Liver (tissue), 9 donors: ENCODE data around the gene DDX42. TPM values are rescaled to one million over a fixed set of nuclear protein-coding genes. Genes with fewer than 3 reads are reported as not detected.

Experiments
- DNase-seq: peaks from one replicate; pipeline ENCODE4 v3.0.0-alpha.2; 2017; ENCODE audit warnings: low spot score
- H3K27ac ChIP-seq, 2 donors: one replicate each; pipeline ENCODE4 v1.7.0; 2013; ENCODE audit warnings: inconsistent platforms in 2 of 2, low read length in 2 of 2, control low read depth in 1 of 2, low read depth in 1 of 2, mild to moderate bottlenecking in 1 of 2
- H3K27me3 ChIP-seq, 4 donors: one replicate each; pipeline versions ENCODE4 v1.6.1 to v1.7.0; 2013; ENCODE audit warnings: low read length in 3 of 4, inconsistent platforms in 1 of 4, mild to moderate bottlenecking in 1 of 4, moderate library complexity in 1 of 4; ENCODE audit not compliant: control insufficient read depth in 4 of 4, insufficient read depth in 4 of 4
- H3K36me3 ChIP-seq, 4 donors: one replicate each; pipeline versions ENCODE4 v1.6.1 to v1.7.0; 2013; ENCODE audit warnings: low read length in 3 of 4, mild to moderate bottlenecking in 3 of 4, low read depth in 1 of 4, moderate library complexity in 1 of 4; ENCODE audit not compliant: control insufficient read depth in 4 of 4, insufficient read depth in 3 of 4
- H3K4me1 ChIP-seq, 4 donors: one replicate each; pipeline versions ENCODE4 v1.6.1 to v1.7.0; 2013; ENCODE audit warnings: low read length in 3 of 4, mild to moderate bottlenecking in 3 of 4, moderate library complexity in 1 of 4; ENCODE audit not compliant: control insufficient read depth in 4 of 4, insufficient read depth in 4 of 4
- H3K4me3 ChIP-seq, 3 donors: one replicate each; pipeline versions ENCODE4 v1.6.1 to v1.7.0; 2013; ENCODE audit warnings: low read length in 3 of 3, control low read depth in 1 of 3, low read depth in 1 of 3, mild to moderate bottlenecking in 1 of 3
- H3K9ac ChIP-seq, 2 donors: one replicate each; pipeline ENCODE4 v1.7.0; 2013; ENCODE audit warnings: low read length in 2 of 2, mild to moderate bottlenecking in 2 of 2, moderate library complexity in 2 of 2, control low read depth in 1 of 2, low read depth in 1 of 2
- H3K9me3 ChIP-seq, 4 donors: one replicate each; pipeline versions ENCODE4 v1.6.1 to v1.7.0; 2013; ENCODE audit warnings: low read length in 3 of 4; ENCODE audit not compliant: control insufficient read depth in 4 of 4
- CTCF ChIP-seq: fragments of 150-350 bp; IDR thresholded peaks from 2 replicates; pipeline ENCODE4 v1.5.1; 2017; ENCODE audit warnings: improper control_type of control experiment, low read depth, low read length; ENCODE audit not compliant: missing input control
- EGR1 ChIP-seq, 2 donors: IDR thresholded peaks; 2 replicates each; pipeline ENCODE4 v1.6.1; 2016 to 2018; ENCODE audit warnings: antibody characterized with exemption in 2 of 2, low read depth in 2 of 2
- FOXA1 ChIP-seq: IDR thresholded peaks from 2 replicates; pipeline ENCODE4 v1.6.1; 2016; ENCODE audit warnings: antibody characterized with exemption
- FOXA2 ChIP-seq: IDR thresholded peaks from 2 replicates; pipeline ENCODE4 v1.6.1; 2016; ENCODE audit warnings: antibody characterized with exemption
- GABPA ChIP-seq, 2 donors: IDR thresholded peaks in 1 of 2; conservative IDR thresholded peaks in 1 of 2; 2 replicates each; pipeline ENCODE4 v1.6.1; 2016; ENCODE audit warnings: antibody characterized with exemption in 2 of 2, mild to moderate bottlenecking in 1 of 2, moderate library complexity in 1 of 2
- HNF4A ChIP-seq, 2 donors: conservative IDR thresholded peaks; 2 replicates each; pipeline ENCODE4 v1.6.1; 2016; ENCODE audit warnings: antibody characterized with exemption in 2 of 2, mild to moderate bottlenecking in 2 of 2
- JUND ChIP-seq, 2 donors: IDR thresholded peaks; 2 replicates each; pipeline ENCODE4 v1.6.1; 2016; ENCODE audit warnings: antibody characterized with exemption in 2 of 2
- MAX ChIP-seq: IDR thresholded peaks from 2 replicates; pipeline ENCODE4 v1.6.1; 2016; ENCODE audit warnings: antibody characterized with exemption
- NR2F2 ChIP-seq: IDR thresholded peaks from 2 replicates; pipeline ENCODE4 v1.6.1; 2016; ENCODE audit warnings: antibody characterized with exemption
- REST ChIP-seq: IDR thresholded peaks from 2 replicates; pipeline ENCODE4 v1.6.1; 2016; ENCODE audit warnings: antibody characterized with exemption, mild to moderate bottlenecking
- RXRA ChIP-seq, 2 donors: IDR thresholded peaks; 2 replicates each; pipeline ENCODE4 v1.6.1; 2017 to 2018; ENCODE audit warnings: antibody characterized with exemption in 2 of 2, mild to moderate bottlenecking in 1 of 2
- SP1 ChIP-seq: IDR thresholded peaks from 2 replicates; pipeline ENCODE4 v1.6.1; 2018; ENCODE audit warnings: antibody characterized with exemption, mild to moderate bottlenecking
- TAF1 ChIP-seq: conservative IDR thresholded peaks from 2 replicates; pipeline ENCODE4 v1.6.1; 2016; ENCODE audit warnings: antibody characterized with exemption, mild to moderate bottlenecking
- WGBS: extraction: QIAGEN DNeasy Blood & Tissue Kit; methylation state at CpG from one replicate; pipeline ENCODE4 v1.1.7; 2013; 5-methylcytosine and 5-hydroxymethylcytosine counted together
- polyA plus RNA-seq, 2 donors: library from polyadenylated mRNA; stranded (reverse) in 1 of 2; unstranded in 1 of 2; fragments of 200-250 nt in 1 of 2; fragments of >200 nt in 1 of 2; fragmentation: Nextera tagmentation in 1 of 2; extraction: Ambion mirVana in 1 of 2; gene quantifications; one replicate each; pipeline versions ENCODE4 v1.2.1 to v1.2.3, GENCODE V29; 2013 to 2015
- total RNA-seq, 2 donors: library from RNA; depleted of rRNA; stranded (reverse); fragments of >200 nt; gene quantifications; one replicate each; pipeline ENCODE4 v1.2.3, GENCODE V29; 2014
- TF ChIP-seq, protein P1 (sequence below): IDR thresholded peaks from 2 replicates; pipeline ENCODE4 v1.6.1; 2016; ENCODE audit warnings: antibody characterized with exemption
- TF ChIP-seq, protein P2 (sequence below): IDR thresholded peaks from 2 replicates; pipeline ENCODE4 v1.6.1; 2016; ENCODE audit warnings: antibody characterized with exemption
- donor health status: healthy.
- donor health status: healthy.
- donor health status: healthy.
- donor health status: healthy.
- donor health status: healthy.

DDX42 gene
- total and polyA plus RNA-seq, 4 donors, result 15.0 to 64.2 (median 29.9) TPM

- Histone ChIP-seq H3K9ac (no peak overlapping the region), H3K4me1 (no peaks in the 10 kb centered on the region), H3K36me3 (peaks cover 5 to 55% (median 30%) of the 10 kb centered on the region in 4 donors), H3K27ac (no peak overlapping the region), H3K4me3 (no peak overlapping the region), H3K9me3 (no peaks in the 10 kb centered on the region), H3K27me3 (no peaks in the 10 kb centered on the region)
- WGBS, result 70% methylated on average over 1 of the region's 1 CpG
- TF ChIP-seq, protein P1, sequence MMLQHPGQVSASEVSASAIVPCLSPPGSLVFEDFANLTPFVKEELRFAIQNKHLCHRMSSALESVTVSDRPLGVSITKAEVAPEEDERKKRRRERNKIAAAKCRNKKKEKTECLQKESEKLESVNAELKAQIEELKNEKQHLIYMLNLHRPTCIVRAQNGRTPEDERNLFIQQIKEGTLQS, result no peak
- no peak for TF ChIP-seq RXRA (IDR thresholded peaks at IDR 0.05)
- TF ChIP-seq TAF1, result no peak
- no peak for TF ChIP-seq GABPA (IDR thresholded peaks at IDR 0.05 in 1 of 2, conservative IDR thresholded peaks at IDR 0.05 in 1 of 2)
- TF ChIP-seq NR2F2, result no peak
- no peak for TF ChIP-seq SP1
- DNase-seq, result no peak
Measured at GRCh38 chr17:63752707-63753106, 21.3 kb upstream of the DDX42 start.

DNA sequence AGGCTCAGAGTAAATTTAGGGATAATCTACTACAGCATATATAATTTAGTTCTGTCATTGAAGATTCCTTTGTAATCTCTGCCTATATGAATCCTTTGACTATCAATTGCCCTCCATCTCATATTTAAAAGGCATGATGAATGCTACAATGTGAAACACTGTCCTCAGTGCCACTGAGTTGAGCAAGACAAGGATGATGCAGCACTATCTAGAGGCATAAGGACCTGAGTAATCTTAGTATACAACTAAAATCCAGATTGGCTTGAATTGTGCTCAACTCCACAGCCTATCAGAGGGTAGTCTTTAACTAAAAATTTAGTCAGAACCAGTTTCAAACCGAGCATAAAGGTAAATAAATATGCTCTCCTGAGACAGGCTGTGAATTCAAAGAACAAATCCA lies 20.8 kb upstream of the DDX42 start:
- H3K27ac ChIP-seq, result no peak overlapping the region
- WGBS, result 95% methylated on average over 1 of the region's 1 CpG
- H3K4me3 ChIP-seq, result no peak overlapping the region
- no peaks in the 10 kb centered on the region for H3K27me3 ChIP-seq
- H3K4me1 ChIP-seq, result peaks cover 0 to 2% (median 0%) of the 10 kb centered on the region in 4 donors
- peaks cover 5 to 55% (median 30%) of the 10 kb centered on the region in 4 donors for H3K36me3 ChIP-seq
- TF ChIP-seq TAF1, result no peak
- TF ChIP-seq REST, result no peak
- TF ChIP-seq, protein P2, sequence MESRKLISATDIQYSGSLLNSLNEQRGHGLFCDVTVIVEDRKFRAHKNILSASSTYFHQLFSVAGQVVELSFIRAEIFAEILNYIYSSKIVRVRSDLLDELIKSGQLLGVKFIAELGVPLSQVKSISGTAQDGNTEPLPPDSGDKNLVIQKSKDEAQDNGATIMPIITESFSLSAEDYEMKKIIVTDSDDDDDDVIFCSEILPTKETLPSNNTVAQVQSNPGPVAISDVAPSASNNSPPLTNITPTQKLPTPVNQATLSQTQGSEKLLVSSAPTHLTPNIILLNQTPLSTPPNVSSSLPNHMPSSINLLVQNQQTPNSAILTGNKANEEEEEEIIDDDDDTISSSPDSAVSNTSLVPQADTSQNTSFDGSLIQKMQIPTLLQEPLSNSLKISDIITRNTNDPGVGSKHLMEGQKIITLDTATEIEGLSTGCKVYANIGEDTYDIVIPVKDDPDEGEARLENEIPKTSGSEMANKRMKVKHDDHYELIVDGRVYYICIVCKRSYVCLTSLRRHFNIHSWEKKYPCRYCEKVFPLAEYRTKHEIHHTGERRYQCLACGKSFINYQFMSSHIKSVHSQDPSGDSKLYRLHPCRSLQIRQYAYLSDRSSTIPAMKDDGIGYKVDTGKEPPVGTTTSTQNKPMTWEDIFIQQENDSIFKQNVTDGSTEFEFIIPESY, result no peak
- no peak for TF ChIP-seq NR2F2
- TF ChIP-seq MAX, result no peak
- no peak for TF ChIP-seq RXRA (IDR thresholded peaks at IDR 0.05)
- TF ChIP-seq, protein P1, result no peak
- no peak for TF ChIP-seq FOXA2
- no peak for TF ChIP-seq FOXA1
- TF ChIP-seq JUND (IDR thresholded peaks at IDR 0.05), result no peak
- TF ChIP-seq HNF4A (conservative IDR thresholded peaks at IDR 0.05), result no peak
- TF ChIP-seq EGR1 (IDR thresholded peaks at IDR 0.05; ENCODE audit: low read depth in 2 of 2), result no peak
- no peak for TF ChIP-seq CTCF
- no peak for TF ChIP-seq GABPA (IDR thresholded peaks at IDR 0.05 in 1 of 2, conservative IDR thresholded peaks at IDR 0.05 in 1 of 2)
- H3K9me3 ChIP-seq, result no peaks in the 10 kb centered on the region
- no peak for DNase-seq
- H3K9ac ChIP-seq, result no peak overlapping the region
